NCI-H345 (cell line): Measurements from ENCODE around the gene EIF3B.
"Not testable (repeated sequence)": the region's sequence is repeated elsewhere in the genome, so short reads cannot be mapped to it uniquely, and the experiment has no call there.

Experiments used
- DNase-seq: peaks from one replicate; lab custom pipeline; 2025; lab: John Stamatoyannopoulos, UW

Gene EIF3B

GRCh38 chr7:2376351-2377154 is 21.9 kb downstream of the EIF3B start:
- no peak for DNase-seq

- not testable (repeated sequence) for DNase-seq
Observed at GRCh38 chr7:2377492-2377891, 22.9 kb downstream of the EIF3B start.

- DNase-seq: not testable (repeated sequence)
Observed at GRCh38 chr7:2378125-2378524, 23.5 kb downstream of the EIF3B start.

GRCh38 chr7:2379161-2379560 is 24.5 kb downstream of the EIF3B start:
- no peak for DNase-seq

- DNase-seq: no peak
Observed at GRCh38 chr7:2379821-2380450, 25.3 kb downstream of the EIF3B start.

GRCh38 chr7:2380461-2380860 is 25.8 kb downstream of the EIF3B start:
- DNase-seq: no peak

- no peak for DNase-seq
Observed at GRCh38 chr7:2381227-2381626, 26.6 kb downstream of the EIF3B start.

GRCh38 chr7:2381881-2382509 is 27.4 kb downstream of the EIF3B start:
- no peak for DNase-seq

GRCh38 chr7:2383543-2384274 is 29.1 kb downstream of the EIF3B start:
- DNase-seq: no peak

- no peak for DNase-seq
Observed at GRCh38 chr7:2384354-2385243, 30.0 kb downstream of the EIF3B start.

GRCh38 chr7:2386122-2386521 is 31.5 kb downstream of the EIF3B start:
- DNase-seq: not testable (repeated sequence)

GRCh38 chr7:2386964-2387669 is 32.5 kb downstream of the EIF3B start:
- DNase-seq: no peak

GRCh38 chr7:2387897-2388636 is 33.4 kb downstream of the EIF3B start:
- DNase-seq: no peak

GRCh38 chr7:2388637-2388954 is 34.0 kb downstream of the EIF3B start:
- no peak for DNase-seq

GRCh38 chr7:2390020-2390816 is 35.6 kb downstream of the EIF3B start:
- not testable (repeated sequence) for DNase-seq

- no peak for DNase-seq
Observed at GRCh38 chr7:2393706-2394105, 39.1 kb downstream of the EIF3B start.

- DNase-seq: no peak
Observed at GRCh38 chr7:2394566-2395082, 40.0 kb downstream of the EIF3B start.

- no peak for DNase-seq
Observed at GRCh38 chr7:2398506-2398905, 43.9 kb downstream of the EIF3B start.
